IPS-11a (cell line): ENCODE measurements around the gene ANXA1.
"Not testable (repeated sequence)": the region's sequence is repeated elsewhere in the genome, so short reads cannot be mapped to it uniquely, and the experiment has no call there.

Source experiments
- H3K4me3 ChIP-seq: one replicate; pipeline ENCODE4 v1.5.1; 2013; ENCODE audit warnings: low read depth, low read length, control low read depth

Gene ANXA1

DNA sequence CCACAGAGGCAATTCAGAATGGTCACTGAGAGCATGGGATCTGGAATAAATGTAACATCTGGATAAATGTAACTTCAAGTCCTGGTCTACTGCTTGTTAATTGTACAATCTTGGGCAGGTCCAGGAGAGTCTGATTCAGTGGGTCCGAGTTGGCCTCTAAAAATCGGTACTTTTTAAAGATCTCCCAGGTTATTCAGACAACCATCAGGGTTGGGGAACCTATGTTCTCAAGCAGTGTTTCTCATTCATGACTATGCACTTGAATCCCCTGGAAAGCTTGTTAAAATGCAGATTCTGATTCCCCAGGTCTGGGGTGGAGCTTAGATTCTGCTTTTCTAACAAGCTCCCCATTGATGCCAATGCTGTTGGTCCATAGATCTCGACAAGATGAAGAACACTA, 14.8 kb downstream of the ANXA1 start:
- no peak overlapping the region for H3K4me3 ChIP-seq

DNA sequence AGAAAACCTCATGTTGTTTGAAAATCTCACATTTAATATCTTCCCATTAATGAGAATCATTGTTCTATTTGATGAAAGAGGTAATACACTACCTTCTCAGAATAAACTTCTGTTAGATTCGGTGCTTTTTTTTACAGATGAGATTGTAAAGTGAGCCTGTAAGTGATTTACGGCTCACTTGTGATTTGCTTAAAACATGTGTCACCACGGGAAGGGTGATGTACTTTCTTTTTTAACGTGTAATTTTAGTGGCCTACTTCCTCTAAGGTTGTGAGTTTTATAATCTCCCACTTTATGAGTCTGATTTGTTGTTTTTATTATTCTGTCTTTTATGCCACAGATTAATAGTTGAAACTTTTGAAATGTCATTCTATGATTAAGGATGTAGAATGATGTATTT, 15.9 kb downstream of the ANXA1 start:
- H3K4me3 ChIP-seq: no peak overlapping the region

DNA sequence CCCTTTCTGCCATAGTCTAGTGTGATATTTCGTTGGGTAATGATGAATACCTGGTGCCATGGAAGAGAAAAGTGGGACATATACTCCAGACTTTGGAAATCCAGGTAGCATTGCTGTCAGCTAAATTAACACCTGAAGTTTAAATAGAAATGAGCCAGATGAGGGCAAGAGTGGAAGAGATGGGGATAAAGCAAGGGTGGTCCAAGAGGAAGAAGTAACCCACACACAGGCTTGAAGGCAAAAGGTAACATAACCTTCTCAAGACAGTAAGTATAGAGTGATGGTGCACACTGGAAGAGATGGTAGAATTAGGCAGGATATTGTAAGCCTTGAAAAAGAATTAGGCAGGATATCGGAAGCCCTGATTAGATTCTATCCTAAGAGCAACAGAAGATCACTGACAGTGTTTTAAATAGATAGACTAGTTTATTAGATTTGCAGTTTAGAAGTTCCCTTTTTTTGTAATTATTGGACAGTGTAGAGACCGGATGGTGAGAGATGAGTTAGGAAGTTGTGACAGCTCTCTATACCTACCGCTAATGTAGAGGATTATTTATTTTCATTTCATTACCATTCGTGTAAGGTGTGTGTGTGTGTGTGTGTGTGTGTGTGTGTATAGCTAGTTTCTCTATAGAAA, 16.8 kb downstream of the ANXA1 start:
- no peak overlapping the region for H3K4me3 ChIP-seq

DNA sequence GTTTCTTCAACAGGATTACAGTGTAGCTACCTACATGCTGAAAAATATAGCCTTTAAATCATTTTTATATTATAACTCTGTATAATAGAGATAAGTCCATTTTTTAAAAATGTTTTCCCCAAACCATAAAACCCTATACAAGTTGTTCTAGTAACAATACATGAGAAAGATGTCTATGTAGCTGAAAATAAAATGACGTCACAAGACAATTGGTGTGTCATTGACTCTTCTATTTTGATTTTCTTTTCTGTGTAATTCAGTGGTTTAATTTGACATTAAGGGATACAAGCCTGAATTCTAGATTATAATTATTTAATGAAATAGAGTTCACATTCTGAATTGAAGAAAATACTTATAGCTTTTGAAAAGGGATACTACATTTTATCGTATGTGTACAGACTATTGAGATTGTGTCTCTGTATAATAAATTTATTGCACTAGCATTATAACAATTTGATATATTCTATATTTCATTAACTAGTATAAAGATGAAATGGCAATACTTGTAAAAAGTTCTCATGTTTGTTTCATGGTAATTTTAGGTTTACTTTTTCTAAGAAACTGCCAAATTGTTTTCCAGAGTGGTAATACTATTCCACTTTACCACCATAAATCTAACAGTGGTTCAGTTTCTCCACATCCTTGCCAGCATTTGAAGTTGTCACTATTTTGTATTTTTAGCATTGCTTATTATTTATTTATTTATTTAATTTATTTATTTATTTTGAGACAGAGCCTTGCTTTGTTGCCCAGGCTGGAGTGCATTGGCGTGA, 18.7 kb downstream of the ANXA1 start:
- H3K4me3 ChIP-seq: no peak overlapping the region

DNA sequence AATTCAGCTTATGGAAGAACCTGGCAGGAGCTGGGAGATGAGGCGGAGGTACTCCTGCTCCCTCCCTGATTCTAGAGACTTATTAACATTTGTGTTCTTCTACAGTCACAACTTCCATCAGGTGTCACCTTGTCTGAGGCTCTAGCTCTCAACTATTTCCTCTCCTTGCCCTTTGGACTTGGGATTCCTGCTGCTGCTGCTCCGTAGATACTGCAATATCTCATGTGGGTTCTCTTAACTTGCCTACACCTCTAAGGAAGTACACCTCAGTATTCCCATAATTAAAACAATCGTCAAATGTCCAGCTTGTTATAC, 21.2 kb downstream of the ANXA1 start:
- H3K4me3 ChIP-seq: no peak overlapping the region

DNA sequence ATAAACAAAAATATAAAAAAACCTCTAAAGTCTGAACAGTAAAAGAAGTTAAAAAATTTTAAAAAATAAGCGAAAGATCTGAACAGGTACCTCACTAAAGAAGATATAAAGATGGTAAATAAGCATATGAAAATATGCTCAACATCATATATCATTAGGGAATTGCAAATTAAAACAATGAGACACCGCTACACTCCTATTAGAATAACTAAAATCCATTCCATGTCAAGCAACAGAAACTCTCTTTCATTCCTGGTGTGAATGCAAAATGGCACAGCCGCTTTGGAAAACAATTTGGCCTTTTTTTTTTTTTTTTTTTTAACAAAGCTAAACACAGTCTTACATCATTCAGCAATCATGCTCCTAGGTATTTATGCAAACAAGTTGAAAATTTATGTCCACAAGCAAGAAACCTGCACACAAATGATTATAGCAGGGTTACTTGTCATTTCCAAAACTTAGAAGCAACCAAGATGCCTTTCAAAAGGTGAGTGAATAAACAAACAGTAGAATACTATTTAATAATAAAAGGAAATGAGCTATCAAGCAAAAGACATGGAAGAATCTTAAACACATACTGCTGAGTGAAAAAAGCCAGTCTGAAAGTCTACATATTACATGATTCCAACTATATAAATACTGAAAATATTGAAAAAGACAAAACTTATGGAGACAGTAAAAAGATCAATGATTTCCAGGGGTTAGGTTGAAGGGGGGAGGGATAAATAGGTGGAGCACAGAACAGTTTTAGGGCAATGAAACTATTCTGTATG, 22.1 kb downstream of the ANXA1 start:
- no peak overlapping the region for H3K4me3 ChIP-seq

DNA sequence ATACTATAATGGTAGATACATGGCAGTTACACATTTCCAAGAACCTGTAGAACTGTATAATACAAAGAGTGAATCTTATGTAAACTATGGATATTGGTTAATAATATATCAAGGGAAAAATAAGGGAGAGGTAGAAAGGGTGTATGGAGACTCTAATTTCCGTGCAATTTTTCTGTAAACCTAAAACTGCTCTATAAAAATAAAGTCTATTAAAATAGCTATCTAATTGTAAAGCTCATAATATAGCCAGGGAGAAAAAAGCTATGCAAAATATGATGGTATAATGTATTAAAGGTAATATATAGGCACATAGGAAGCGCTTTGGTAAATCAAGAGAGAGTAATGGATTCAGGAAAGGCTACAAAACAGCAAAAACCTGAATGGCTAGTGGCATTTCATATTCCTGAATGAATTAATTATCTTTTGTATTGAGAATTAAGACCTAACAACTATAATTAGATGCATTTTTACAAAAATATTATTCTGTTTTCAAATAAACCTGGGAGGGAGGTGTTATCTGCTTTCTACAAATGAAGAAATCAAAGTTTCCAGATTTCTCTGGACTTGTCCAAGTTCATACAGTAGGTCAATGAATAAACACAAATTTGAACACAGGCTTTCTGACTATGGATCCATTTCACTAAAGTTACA, 22.8 kb downstream of the ANXA1 start:
- no peak overlapping the region for H3K4me3 ChIP-seq

DNA sequence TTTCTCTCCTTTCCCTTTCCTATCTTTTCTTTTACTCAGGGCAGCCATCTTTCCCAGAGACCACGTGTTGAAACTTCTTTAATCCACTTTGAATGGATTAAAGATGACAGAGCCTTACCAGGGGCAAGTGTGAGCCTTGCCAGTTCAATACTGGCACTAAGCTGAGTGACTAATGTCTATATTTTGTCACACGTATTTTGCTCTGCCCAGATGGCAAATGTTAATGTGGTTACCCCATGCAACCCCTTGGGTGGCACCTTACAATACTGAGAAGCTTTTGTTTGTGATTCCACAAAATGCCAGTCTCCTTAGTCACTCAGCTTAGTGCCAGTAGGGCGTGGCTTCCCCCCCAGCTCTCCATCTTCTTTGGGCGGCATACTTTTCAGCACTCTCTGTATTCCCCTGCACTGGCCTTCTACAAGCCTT, 24.8 kb downstream of the ANXA1 start:
- no peak overlapping the region for H3K4me3 ChIP-seq

DNA sequence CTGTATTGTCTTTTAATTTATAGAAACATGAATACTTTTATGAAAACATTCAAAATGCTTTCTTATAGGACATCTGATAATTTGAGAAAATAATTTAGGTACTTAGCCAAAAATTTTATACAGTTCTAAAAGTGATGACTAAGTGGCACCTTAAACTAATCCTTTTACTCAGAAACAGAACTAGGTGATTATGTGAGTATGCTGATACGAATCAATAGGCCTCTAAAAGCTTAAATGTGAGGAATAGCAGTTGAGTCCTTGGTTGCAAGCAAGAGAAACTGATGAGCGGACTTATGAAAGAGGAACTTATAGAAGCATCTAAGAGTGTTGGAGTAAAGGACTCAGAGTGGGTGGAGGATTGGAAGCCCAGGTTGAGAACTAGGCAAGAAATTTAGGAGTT, 26.4 kb downstream of the ANXA1 start:
- H3K4me3 ChIP-seq: no peak overlapping the region

DNA sequence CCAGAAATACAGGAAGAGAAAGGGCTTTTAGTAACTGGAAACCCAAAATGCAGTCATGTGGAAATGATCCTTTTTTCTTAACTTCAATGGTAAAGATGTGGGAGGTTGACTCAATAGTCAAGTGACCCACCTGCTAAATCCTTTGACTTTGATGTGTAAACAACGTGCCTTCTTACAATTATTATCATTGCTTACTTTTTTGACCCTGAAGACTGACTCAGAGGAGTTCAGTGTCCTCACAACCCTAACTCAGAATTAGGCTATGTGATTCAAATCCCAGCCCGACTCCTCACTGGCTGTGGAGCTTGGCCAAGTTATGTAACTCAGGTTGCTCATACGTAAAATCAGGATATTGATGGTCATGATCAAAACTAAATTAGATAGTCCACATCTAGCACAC, 27.9 kb downstream of the ANXA1 start:
- no peak overlapping the region for H3K4me3 ChIP-seq

DNA sequence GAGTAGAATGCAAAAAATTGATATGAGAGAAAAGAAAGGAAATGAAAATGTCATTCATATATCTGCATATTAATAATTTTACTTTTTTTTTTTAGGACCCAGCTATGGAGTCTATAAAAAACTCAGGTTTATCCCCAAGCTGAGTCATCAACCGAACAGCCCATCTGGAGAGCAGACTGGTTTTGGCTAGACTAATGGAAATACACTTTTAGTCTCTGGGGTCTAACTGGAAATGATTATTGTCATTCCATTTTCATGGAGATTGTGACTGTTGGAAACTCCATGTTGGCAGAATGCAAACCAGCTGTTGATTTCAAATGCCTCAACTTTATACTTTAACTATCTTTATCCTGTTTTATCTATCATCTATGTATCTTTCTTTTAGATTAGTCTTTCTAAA, 28.7 kb downstream of the ANXA1 start:
- H3K4me3 ChIP-seq: no peak overlapping the region

DNA sequence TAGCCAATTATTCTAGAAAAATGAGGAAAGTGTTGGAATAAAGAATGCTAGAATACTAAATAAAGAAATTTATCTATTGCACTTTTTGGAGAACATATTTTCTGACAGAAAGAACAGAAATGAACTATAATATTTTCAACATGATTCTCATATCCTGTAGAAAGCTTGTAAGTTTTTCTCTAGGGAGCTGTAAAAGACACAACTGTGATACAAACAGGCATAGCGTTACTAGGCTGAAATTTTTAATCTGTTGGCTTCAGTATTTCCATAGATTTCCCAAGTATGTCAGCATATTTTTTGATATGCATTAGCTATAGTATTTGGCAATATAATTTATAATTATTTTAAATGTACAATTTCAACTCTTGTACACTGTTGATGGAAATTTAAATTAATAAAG, 31.3 kb downstream of the ANXA1 start:
- H3K4me3 ChIP-seq: no peak overlapping the region

DNA sequence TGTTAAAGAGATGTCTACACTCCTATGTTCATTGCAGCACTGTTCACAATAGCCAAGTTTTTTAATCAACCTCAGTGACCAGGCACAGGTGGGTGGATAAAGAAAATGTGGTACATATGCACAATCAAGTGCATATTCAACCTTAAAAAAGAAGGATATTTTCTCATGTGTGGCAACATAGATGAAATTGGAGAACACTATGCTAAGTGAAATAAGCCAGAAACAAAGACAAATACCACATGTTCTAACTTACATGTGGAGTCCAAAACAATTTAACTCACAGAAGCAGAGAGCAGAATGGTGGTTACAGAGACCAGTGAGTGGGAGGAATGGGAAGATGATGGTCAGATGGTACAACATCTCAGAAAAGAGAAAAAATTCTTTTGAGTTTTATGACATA, 31.8 kb downstream of the ANXA1 start:
- H3K4me3 ChIP-seq: no peak overlapping the region

DNA sequence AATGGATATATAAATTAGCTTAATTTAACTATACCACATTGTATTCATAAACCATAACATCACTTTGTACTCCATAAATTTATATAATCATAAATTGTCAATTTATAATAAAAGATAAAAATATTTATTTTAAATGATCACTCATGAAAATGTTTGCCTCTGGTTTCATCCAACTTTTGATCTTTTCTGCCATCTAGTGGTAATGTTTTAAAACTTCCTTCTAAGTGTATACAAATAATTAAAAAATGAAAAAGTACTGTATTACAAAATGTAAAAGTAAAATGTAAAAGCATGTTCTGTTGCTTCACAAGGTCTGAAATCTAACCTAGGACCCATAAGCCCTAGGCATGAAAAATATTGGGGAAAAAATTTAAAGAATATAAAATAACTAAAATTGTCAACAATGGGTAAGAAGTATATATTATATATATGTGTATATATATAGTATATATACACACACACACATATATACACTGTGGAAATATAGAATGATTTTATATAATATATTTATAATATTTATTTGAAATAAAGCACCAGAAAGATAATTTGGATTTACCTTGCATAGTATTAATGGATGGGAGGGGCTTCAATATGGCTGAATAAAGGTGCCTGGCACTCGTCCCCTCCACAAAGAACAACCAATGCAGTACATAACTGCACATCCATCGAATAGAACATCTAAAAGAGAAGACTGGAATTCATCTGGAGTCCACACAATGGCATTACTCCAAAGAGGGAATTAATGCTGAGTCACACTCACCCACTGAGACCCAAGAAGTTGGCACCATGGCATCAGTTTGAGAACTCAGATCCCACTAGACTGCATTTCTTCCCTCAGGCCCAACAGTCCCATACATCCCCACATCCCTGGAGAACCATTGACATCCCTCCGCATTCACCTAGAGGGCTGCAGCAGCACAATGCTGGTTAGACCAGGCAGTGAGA, 32.5 kb downstream of the ANXA1 start:
- no peak overlapping the region for H3K4me3 ChIP-seq

DNA sequence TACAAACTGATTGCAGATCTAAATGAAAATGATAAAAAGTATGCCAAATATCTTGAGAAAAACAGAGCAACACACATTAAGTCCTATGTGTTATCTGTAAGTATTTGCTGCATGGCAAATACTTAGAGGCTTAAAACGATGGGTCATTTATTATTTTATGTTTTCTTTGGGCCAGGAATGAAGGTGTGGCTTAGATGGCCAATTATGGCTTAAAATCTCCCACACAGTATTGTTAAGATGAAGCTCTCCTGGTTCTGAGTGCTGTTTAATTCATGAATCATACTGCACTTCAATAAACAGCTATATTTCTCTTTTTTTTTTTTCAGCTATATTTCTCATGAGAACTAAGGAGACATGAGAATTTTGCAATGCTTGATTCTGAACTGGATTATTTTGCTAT, 39.4 kb downstream of the ANXA1 start:
- not testable (repeated sequence) for H3K4me3 ChIP-seq

DNA sequence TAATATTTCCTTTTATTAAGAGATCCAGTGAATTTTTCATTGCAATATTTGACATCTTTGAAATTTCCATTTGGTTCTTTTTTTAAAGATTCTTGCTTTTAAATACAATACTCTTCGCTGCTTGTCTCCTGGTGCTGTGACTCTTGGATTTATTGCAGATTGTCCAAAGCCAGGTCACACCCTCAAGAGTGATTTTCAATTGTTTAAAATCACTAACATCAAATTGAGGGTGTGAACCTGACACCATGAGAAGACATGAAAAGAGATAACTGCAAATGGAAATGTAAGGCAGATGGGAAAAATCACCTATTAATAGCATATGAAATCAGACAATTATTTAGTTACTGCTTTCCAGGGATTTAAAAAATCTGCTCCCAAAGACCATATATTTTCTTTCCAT, 42.6 kb downstream of the ANXA1 start:
- no peak overlapping the region for H3K4me3 ChIP-seq

DNA sequence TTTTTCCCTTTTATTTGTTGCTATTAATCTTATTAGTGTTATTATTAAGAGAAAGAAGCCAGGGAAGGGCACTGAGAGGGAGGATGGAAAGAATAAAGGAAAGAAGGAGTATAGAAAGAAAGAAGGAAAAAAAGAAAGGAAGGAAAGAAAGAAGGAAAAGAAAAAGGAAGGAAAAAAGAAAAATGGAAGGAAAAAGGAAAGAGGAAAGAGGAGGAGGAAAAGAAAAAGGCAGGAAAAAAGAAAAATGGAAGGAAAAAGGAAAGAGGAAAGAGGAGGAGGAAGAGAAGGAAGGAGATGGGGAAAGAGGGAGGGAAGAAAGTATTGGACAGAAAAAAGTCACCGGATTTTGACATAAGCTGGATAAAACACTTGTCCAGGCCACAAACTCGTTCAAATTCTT, 47.8 kb downstream of the ANXA1 start:
- H3K4me3 ChIP-seq: no peak overlapping the region

DNA sequence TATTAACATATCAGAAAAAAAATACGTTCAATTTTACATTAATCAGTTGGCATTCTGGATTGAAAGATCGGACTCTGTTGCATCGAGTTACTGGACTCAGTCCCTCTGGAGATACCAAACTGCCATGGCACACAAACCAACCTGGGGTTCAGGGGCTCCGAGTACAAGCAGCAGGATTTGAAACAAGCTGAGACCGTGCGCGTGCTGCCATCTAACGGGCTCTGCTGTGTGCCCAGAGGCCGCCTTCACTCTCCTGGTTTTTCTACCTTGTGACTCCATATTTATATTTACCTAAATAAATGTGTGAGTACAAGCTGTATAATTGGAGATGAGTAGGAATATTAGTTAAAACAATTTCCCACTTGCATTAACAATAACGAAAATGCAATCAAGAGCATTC, 48.2 kb downstream of the ANXA1 start:
- H3K4me3 ChIP-seq: no peak overlapping the region

DNA sequence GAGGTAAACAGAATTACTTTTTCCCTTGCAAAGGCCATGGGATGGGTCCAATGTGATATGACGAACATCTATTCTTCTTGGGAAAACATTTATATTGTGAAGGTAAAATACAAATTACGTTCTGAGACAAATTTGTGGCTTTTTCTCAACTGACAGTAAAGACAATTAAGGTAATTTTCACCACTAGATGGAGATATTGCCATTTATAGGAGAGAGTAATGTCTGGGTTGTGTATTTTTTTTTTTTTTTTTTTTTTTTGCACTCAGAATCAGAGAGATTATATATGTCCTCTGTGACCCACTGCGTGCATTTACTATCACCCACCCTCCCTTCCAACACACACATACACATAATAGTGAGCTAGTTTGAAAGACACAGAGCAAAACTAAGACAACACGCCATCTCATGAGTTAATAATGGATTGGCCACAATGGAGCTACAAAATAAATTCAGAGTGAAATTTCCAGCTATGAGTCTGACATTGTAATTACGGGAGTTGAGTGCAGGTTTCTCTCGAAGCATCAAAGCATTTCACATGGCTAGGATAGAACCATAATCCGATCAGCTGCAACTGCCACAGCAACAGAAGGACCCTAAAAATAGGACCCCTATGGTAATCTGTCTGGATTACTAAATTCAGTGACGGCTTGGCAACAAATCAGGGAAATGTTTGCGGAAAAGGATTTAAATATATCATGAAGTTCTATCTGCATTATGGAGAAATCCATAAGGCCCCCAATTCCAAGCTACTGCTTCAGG, 49.2 kb downstream of the ANXA1 start:
- H3K4me3 ChIP-seq: no peak overlapping the region

DNA sequence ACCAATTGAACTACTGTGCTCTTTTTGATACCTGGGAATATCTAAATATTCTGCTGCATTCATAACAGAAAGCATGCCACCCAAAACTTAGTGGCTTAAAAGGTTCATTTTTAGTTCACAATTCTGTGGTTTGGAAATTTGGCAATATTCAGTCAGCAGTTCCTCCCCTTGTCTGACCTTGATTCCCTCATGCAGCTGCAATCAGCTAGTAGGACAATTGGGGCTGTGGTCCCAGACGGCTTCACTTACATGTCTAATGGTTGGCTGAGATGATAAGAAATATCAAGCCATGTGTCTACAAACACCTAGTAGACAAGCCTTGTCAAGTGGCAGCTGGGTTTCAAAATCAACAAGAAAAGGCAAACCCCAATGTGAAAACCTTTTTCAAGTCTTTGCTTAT, 51.3 kb downstream of the ANXA1 start:
- no peak overlapping the region for H3K4me3 ChIP-seq
